Activated T-cell treated with anti-CD3 and anti-CD28 coated beads for 48 hours (primary cell): ENCODE results near the gene DSCAML1.

Experiments used
- DNase-seq: peaks from one replicate; pipeline ENCODE4 v3.0.0-alpha.2; 2020; ENCODE audit warnings: low read depth

The DSCAML1 gene

DNA sequence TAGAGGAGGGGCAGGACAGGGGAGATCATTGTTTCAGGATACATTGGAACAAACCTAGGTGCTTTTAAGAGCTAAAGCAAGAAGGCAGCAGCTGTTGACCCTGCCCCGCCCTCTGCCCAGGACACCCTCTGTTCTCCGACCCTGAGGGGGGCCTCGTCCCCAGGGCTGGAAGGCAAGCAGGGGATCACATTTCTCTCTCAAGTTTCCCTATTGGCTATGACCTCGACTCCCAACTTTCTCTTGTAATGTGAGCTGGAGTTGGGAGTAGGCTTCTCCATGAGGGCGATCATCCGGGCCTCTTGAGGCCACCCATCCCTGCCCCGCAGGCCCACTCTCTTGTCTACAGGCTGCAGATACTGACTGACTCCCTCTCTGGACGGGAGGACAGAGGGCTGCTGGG, 37.7 kb downstream of the DSCAML1 start:
- no peak for DNase-seq

DNA sequence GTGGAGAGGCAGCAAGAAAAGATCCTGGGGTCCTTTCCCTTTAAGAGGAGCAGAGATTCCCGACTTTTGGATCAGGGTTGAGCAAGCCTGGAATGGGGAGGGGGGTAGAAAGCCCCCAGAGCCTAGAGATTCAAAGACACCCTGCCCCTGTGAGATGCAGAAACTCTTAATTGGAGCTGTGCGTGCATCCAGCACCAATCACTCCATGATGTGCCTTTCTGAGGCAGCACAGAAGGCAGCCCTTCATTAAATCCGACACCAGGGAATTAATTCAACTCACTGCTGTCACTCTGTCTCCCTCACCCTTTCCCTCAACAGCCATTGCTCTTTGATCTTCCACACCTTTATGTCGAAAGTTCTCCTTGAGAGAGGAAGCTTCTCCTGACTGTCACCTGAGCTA, 43.0 kb downstream of the DSCAML1 start:
- DNase-seq, result no peak

DNA sequence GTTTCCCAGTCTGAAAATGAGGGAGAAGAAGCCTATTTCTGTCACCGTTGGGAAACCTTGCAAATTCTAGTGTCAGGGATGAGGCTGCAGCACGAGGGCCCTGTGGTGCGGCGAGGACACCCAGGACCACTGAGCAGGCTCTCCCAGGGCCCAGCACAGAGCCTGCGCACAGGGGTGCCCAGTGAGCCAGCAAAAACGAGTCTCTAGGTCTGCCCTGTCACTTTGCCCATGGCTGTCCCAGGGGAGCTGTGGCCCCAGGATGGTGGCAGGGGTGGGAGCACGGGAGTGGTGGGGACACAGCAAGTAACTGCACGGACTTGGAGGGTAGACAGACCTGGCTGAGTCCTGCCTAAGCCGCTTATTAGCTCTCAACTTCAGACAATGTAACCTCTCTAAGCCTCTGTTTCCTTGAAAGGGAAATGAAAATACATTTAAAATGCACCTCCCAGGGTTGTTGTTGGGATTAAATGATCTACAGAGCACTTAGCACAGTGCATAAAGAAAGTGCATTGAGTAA, 44.2 kb downstream of the DSCAML1 start:
- no peak for DNase-seq

DNA sequence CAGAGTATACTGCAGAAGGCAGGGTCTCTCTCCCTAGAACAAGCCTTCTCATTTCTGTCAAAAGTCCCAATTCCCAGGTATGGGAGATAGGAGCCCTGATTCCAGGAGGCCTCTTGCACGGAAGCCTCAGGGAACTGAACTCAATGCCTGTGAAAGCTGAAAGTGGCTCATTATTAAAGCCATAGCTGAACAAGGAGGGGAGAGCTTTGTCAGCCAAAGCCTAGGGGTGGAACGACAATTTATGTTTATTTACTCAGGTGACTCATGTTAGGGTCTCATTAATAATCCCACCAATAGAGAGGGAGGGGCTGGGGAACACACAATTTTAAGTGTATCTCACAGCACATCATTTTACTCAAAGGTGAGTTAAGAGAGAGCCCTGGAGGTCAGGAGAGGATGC, 44.9 kb downstream of the DSCAML1 start:
- no peak for DNase-seq

DNA sequence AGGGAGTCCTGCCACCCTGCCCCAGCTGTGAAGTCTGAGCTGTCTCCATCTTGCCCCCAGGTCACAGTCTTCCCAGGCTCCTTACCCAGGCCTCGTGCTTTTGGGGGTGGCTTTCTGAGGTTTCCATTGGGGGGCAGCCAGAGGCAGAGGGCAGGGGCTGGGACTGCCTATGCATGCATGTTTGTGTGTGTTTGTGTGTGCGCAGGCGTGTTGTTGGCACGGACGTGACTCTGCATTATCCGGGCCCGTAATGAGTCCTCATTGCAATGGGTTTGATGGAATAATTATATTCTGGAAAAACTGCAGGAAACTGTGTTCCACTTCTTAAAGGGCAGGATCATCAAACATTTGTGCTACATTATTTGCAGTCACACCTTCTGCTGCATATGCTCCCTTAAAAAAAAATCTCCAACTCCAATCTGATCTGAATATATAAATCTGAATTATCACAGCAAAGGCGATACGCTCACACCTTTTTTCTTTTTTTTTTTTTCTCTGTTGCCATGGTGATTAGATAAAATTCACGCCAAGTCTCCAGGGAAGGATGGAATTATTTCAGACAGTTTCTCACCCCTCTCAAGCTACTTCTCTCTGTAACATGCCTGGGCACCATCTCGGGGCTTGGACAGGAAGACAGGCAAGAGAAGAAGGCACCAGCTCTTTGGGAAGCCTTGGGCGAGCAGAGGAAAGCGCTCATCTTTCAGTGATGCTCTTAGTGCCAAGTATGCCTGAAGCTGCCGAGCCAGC, 45.9 kb downstream of the DSCAML1 start:
- no peak for DNase-seq

DNA sequence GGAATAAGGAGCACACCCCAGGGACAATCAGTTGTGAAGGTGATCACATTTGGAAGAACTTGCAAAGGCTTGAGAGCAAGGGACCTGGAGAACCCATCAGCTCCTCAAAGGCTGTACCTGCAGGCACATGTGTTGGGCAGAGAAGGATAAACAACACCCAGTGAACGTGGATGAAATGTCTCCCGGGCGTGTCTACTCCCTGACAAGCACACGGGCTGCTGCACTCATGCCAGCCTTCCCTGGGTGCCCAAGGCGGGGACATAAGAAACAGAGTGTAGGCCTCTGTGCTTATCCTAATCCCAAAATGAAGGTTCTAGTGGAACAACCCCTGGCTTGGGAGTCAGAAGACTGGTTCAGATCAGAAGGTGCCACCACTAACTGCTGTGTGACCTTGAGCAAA, 46.7 kb downstream of the DSCAML1 start:
- DNase-seq, result no peak

DNA sequence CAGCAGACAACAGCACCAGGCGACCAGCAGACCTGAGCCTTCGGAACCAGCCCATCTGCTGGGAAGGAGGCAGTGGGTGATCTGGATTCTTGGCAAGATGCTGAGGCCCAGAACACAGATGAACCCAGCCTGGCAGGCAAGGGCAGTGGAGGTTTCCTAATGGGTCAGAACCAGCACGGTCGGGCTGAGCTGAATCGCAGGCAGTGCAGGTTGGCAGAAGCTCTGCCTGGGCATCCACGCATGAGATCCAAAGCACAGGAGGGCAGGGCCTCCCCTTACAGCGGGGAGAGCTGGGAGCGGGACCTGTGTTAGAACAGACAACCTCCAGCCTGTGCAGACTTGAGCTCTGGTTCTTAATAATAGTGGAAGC, 47.5 kb downstream of the DSCAML1 start:
- DNase-seq, result no peak

DNA sequence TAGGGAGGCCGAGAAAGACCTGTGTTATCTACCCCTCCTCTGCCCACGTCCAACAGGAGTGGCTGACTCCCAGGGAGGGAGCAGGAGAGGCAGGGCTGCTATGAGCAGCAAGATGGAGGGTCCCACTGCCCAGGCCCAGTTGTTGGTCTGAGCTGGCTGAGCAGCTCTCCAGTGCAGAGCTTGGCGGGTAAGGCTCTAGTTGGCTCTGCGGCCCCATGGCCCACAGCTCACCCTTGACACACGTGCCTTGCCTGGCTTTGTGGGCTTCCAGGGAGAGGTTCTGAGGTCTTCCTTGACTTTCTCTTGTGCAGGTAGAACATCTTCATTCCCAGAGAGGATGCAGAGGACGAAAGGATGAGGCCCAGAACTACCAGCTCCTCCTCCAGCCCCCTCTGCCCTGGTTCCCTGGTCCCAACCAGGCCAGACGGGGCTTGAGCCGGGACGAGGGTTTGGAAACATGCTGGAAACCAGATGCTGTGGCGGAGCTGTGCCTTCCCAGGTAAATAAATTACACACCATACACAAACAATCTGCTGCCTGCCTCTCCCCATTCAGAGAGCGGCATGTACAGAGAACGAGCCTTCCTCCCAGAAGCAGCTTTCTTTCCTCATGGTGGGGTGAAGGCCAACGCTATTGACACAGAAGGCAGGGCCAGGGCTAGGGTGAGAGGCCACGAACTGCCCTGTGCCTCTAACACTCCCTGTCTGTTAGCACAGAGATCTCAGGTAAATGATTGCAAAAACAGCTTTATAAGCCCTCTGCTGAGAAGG, 48.1 kb downstream of the DSCAML1 start:
- DNase-seq, result no peak

DNA sequence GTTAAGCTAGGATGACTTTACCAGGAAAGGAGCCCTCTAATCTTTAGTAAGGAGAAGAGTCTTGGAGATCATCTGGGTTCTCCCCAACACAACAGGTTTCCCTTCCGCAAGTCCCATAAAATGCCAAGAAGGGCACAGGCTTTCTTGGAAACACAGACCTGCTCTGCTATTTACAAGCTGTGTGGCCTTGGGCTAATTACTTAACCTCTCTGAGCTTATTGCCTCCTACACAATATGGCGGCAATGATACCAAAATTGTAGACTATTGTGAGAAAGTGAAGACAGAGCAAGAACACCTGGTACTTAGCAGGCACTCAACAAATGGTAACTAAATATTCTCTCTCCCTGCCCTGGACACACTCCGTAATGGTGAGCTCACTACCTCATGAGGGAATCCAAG, 49.1 kb downstream of the DSCAML1 start:
- no peak for DNase-seq

DNA sequence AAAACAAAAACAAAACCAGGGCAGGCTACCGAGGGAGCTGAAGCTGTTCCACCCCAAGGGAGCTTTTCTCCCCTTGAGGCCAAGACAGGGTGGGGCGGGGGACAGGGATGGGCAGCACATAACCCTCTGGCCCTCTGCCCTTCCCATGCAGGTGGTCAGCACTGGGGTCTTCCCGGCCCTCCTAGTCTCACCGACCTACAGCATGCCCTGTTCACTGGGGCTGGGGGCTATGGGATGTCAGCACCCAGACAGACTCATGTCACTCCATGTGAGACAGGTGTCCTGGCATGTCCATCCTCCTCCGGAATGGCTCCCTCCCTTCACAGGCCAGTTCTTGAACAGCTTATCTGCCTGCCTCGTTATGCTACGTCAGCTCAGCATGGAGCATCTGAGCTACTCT, 51.7 kb downstream of the DSCAML1 start:
- DNase-seq, result no peak

DNA sequence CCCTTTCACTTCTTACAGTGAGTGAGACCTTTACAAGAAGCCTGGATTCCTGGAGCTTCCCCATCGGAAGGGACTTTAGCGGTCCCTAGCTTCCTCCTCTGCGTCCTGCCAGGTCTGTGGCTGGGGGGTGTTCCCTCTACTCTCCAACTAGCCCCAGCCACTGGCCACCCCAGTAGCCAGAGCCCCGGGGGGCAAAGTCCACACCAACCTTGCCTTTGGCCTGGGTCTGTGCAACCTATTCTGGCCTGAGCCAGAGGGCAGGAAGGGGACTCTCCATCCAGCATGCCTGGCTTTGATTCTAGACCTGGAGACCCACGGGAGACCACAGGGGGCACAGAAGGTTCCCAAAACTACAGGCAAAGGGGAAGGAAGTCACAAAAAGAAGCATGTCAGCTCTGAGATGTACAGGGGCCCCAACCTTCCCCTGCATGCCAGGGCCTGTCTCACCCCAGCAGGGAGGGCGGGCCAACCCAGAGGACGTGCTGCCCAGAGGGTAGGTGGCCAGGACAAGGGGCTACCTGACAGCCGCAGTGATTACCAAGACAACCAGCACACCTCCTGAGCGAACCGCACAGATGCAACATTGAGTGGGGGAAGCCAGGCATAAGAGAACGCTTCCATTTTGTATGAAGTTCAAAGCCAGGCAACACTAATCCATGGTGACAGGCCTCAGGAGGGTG, 52.4 kb downstream of the DSCAML1 start:
- DNase-seq, result no peak

DNA sequence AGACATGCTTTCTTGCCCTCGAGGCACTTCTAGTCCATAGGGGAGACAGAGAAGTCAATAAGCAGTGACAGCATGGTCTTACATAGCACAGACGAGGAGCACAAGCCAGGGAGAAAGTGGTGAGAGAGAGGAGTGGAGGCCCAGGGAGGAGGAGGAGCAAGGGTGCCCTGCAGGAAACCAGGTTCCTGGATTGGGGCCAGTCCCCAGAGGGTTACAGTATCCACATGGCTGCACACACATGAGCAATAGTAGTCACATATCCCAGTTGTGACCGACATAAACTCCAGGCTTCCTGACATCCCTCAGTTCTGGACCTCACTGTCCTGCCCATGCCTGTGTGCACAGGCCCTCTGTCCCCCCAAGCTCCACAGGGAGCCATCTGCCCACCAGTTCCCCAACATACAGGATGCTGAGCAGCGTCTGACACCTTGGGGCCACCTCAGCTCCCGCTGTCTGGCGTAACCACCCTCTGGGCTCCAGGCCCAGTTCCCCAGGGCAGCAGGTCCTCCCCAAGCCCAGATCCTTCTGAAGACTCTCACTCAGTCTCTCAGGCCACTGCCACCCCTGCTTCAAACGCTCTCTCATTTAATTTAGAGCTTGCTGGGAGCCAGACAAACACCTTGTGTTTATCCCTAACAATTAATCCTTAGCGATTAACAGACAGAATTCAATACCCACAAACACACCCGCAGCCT, 53.7 kb downstream of the DSCAML1 start:
- no peak for DNase-seq

DNA sequence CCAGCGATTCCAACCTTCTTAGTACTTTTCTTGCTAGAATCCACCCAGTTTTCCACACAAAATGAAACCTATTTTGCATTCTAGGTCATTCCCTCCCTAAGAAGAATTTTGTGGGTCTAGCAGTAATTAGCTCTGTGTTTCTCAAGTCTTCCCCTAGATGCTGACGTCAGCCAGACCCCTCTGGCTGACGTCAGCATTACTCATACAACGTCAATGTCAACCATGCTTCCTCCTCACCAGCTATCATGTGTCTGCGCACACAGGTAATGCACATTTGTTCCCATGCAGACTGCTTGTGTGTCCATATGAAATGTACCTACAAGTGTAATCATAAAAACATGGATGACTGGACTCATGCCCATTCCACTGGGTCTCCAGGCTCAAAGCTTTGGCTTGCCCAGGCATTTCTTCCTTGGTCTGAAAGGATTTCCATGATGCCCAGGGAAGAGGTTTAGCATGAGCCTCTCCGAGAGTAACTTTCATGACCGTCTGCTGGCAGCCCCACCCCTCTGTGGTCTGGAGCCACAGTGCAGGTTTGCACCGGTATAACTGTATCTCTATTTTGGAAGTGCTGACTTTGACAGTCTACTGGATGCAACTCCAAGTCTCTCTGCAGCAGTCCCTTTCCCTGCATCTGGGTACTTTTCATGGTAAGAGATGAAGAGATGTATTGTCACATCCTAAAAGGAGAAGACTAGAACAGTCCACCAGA, 58.6 kb downstream of the DSCAML1 start:
- no peak for DNase-seq

DNA sequence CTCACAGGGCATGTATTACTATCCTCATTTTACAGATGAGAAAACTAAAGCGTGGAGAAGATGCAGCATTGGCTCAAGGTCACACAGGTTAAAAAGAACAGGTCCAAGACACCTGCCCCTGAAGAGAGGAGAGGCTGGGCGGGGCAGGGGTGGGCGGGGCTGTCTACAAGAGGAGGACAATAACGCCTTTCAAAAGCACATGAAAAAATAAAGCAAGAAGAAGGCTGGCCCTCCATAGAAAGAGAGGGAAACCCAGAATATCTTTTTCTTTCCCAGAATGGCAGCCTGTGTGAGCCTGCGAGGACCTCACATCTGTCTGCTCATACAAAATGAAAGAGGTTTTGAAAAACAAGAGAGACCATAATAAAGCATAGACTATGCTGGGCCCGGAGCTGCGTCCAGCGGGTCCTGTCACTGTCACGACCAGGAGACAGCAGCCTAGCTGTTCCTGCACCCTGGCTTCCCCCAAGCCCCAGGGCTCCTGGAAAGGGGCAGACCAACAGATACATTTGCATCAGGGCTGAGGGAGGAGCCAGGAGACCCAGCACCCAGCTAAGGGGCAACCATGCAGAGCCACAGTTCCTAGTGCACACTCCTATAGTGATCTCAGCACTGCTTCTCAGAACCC, 61.6 kb downstream of the DSCAML1 start:
- no peak for DNase-seq

DNA sequence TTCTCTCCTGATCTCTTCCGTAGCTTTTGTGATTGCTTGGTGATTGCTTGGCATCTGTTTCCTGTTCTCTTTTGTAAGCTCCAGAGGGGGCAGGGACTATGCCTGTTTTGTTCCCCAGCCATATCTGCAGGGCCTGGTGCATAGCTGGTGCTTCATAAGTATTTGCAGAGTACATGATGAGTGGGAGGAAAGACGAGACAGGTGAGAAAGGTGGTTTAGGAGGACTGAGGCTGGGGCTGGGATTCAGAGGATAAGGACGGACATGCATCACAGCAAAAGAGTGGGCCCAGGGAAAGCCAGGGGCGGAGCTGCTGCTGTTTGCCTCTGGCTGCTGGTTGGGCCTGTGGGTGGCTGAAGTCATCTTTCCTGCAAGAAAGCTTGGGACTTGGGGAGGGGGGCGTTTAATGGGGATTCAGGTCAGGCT, 62.4 kb downstream of the DSCAML1 start:
- DNase-seq, result no peak

DNA sequence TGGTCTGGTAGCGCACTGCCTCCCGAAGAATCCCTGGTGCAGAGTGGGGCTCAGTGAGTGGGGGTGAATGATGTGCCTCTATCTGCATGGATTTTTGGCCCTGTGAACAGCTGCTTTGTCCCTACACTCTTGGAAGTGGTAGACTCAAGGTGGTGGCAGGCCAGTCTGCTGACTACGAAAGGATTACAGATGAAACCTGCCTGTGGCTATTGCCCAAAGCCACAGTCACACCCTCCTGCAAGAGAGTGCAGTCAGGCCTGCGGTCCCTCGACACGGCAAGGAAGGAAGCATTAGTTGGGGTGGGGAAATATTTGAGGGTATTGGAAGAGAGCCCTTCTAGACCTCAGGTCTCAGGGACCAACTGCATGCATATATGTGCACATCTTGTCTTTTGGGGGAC, 63.7 kb downstream of the DSCAML1 start:
- no peak for DNase-seq

DNA sequence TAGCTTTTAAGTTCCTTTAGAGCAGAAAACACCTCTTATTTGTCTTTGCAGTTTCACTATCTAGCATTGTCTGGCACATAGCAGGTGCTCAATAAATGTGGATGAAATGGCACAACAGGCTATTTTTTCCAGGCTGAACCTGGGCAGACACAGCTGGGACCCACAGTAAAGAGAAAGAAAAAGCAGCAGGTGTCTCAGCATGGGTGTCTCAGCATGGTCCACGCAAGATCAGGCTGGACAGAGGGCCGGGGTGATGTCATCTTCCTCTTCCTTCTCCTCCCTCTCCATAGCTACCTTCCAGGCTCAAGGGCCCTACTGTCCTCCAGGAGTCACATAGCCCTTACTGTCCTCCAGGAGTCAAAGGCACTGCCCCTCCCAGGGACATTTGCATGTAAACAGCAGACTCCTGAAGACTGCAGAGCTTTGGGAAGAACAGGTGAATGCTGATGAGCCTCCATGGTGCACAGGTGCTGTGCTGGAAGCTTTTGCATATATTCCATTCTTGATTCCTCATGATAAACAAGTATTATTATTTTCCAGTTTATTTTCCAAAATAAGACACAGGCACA, 65.2 kb downstream of the DSCAML1 start:
- DNase-seq, result no peak

DNA sequence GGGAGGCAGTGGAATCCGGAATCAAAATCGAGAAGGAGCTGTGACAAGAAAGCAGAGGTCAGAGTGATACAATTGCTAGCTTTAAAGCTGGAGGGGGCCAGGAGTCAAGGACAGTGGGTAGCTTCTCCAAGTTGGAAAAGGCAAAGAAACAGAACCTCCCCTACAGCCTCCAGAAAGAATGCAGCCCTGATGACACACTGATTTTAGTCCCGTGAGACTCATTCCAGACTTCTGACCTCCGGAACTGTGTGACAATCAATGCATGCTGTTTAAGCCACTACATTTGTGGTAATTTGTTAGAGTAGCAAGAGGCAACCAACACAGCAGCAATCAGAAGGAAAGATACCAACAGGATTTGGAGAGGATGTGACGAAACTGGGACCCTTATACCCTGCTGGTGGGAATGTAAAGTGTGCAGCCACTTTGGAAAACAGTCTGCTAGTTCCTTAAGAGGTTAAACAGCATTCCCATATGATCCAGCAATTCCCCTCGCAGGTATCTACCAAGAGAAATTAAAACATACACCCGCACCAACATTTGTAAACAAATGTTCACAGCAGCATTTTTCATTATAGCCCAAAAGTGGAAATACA, 66.7 kb downstream of the DSCAML1 start:
- DNase-seq, result no peak

DNA sequence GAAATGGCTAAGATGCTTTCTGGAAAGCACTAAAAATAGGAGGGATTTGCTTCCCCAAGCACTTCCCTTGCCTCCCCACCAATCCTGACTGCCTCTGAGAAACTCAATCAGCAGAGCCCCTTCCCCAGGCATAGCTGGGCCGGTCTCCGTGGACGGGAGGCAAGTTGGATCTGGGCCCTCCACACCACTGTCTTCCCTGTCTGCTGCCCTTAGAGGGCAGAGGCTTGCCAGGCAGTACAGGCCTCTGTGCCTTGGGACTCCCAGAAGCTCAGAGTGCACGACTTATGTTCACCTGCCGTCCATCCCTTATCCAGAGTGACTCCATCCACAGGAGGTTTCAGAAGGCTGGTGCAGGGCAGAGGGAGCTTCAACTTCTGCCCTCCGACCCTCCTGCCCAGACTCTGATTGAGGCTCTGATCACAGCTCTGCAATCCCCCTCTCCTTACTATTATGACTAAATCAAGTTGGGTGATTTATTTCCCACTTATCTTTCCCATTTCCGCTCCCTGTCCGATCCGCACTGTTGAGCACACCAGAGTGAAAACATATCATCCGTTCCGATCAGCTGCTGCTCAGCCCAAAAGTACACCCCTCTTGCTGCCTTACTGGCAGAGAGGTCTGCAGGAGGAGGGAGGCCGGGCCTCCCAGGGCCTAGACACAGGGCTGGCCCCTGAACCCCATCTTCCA, 71.8 kb downstream of the DSCAML1 start:
- DNase-seq, result no peak

DNA sequence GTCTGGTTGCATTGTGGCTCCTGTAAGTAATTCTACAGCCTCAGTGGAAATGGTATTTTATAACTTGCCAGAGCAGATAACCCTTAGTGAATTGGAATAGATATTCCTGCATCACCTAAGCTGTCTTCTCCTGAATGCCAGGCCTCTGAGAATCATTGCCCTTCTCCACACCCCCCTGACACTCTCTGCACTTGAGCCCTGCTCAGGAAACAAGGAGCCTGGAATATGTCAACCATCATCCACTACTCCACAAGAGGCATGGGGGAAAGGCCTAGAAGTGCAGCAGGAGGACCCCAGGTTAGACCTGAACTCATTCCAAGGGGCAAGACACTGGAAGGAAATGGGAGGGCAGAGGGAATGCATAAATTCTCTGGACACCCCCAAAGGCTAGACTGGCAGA, 72.4 kb downstream of the DSCAML1 start:
- no peak for DNase-seq
